ENCODE results near the gene SEMA4B.
"Not testable (repeated sequence)": the region's sequence is repeated elsewhere in the genome, so short reads cannot be mapped to it uniquely, and the experiment has no call there.

The SEMA4B gene, protein sequence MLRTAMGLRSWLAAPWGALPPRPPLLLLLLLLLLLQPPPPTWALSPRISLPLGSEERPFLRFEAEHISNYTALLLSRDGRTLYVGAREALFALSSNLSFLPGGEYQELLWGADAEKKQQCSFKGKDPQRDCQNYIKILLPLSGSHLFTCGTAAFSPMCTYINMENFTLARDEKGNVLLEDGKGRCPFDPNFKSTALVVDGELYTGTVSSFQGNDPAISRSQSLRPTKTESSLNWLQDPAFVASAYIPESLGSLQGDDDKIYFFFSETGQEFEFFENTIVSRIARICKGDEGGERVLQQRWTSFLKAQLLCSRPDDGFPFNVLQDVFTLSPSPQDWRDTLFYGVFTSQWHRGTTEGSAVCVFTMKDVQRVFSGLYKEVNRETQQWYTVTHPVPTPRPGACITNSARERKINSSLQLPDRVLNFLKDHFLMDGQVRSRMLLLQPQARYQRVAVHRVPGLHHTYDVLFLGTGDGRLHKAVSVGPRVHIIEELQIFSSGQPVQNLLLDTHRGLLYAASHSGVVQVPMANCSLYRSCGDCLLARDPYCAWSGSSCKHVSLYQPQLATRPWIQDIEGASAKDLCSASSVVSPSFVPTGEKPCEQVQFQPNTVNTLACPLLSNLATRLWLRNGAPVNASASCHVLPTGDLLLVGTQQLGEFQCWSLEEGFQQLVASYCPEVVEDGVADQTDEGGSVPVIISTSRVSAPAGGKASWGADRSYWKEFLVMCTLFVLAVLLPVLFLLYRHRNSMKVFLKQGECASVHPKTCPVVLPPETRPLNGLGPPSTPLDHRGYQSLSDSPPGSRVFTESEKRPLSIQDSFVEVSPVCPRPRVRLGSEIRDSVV

DNA sequence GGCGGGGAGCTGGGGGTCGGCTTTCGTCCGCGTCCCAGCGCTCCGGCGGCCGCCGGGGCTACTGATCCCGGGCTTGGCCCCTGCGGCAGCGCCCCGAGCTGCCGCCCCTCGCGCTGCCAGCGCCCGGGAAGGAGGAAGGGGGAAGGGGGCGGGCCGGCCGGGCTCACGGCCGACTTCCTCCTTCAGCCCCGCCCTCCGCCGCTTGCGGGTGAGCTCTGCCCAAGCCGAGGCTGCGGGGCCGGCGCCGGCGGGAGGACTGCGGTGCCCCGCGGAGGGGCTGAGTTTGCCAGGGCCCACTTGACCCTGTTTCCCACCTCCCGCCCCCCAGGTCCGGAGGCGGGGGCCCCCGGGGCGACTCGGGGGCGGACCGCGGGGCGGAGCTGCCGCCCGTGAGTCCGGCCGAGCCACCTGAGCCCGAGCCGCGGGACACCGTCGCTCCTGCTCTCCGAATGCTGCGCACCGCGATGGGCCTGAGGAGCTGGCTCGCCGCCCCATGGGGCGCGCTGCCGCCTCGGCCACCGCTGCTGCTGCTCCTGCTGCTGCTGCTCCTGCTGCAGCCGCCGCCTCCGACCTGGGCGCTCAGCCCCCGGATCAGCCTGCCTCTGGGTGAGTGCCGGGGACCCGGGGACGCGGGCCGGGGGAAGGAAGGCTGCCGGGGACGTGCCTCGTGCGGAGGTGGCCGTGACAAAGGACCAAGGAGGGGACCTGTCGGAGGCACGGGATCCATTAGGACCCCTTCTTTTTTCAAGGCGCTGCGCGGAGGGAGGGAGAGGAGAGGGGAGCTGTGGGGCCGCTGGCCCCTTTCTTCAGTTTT, at the start of gene SEMA4B:
SEMA4B (plus strand) TSS at position 201 of the 814 bp plus-strand sequence; CDS start at position 450, 249 bp downstream.
- peak; percentile 75 for DNase-seq

DNA sequence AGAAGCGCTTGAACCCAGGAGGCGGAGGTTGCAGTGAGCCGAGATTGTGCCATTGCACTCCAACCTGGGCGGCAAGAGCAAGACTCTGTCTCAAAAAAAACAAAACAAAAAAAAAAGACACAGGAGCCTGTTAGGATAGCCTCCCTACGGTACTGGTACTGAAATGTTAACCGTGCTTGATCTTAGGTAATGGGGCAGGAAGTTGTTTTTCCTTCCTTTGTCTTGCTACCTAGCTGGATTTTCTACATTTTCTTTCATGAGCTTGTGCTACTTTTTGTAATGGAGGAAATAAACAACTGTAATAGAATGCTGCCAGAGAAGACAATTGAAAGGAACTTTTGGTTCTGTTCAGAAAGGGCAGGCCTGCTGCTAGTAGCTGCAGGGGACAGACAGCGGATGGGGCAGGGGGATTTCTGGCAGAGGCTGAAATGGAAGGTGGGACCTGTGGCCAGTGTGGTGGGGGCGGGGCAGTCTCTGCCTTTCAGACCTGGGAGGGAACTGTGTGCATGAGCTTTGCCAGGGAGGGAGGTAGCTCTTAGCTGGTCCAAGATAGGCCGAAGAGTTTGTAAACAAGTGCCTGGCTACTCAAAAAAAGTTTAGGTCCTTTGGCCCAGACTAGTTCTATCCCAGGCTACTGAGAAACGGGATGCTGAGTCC, 49.0 kb upstream of the SEMA4B start:
- no peak for DNase-seq

DNA sequence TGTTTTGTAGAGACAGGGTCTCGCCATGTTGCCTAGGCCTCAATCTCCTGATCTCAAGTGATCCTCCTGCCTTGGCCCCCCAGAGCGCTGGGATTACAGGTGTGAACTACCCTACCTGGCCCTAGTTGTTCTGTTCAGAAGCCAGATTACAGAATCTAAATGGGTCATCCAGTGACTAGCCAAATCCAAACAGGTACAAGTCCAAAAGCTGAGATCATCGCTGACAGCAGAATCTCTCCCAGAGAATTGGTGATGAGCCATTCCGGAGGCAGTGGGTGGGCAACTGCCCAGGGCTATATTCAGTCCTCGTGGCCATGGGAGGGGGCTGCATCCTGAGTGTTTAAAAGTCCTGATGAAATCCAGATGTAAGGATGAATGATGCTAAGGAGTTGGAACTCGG, 47.5 kb upstream of the SEMA4B start:
- no peak for DNase-seq

DNA sequence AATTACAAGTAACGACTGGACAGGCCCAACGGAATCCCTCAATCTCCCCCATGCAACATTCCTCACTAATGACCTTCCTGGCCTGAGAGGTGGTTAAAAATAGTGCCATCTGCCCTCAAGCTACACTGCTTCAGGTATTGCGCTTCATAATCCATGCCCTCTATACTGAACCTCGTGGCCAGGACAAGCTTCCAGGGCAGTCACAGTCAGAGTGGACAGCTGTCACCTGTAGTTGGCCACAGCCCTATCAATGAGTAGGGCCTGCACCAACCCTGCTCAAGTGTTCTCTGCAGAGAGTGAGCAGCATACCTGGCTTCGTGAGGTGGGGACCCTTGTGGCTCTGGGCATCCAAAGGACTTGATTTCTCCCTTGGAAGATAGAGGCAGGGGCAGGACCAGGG, 46.9 kb upstream of the SEMA4B start:
- no peak for DNase-seq

DNA sequence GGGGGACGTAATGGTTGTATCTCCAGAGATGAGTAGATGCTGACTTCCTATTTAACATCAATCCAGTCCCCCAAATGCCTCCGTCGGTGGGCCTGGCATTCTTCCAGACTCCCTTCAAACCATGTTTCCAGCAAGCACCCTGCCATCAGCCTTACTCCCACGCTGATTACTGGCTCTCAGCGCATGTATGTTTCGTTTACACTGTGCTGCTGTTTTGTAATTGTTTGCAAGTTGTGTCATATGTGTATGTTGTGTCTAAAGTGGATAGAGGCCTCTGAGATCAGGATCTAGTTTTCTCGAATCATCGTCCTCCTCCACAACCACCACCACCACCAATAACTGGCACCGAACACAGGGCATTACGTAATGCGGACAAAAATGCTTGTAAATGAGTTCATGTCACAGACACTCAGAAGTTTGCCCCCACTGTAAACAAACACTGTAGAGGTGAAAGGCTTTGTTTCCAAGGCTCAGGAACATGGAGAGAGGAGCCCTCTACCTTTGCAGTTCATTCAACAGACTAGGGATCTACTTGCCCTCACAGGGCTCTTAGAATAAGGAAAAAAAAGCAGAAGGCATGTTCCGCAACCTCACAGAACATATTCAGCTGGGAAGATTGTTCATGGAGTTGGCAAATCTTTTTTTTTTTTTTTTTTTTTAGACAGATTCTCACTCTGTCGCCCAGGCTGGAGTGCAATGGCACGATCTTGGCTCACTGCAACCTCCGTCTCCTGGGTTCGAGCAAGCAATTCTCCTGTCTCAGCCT, 46.1 kb upstream of the SEMA4B start:
- DNase-seq = no peak

DNA sequence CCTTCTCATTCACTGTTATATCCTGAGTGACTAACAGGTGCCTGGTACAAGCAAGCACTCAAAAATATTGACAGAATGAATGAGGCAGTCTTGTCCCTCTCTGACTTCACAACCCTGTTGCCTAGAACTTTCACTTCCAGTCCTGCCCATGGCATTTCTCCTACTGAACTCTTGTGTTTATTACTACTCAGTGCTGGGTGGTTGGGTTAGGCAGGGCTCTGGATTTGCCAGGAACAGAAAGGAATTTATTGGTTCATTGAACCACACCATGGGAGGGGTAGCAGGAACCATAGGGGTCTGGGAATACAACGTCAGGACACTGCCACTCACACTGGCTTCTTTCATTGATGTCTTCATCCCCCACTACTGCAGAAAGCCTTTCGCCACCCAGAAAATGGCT, 41.9 kb upstream of the SEMA4B start:
- DNase-seq = no peak

DNA sequence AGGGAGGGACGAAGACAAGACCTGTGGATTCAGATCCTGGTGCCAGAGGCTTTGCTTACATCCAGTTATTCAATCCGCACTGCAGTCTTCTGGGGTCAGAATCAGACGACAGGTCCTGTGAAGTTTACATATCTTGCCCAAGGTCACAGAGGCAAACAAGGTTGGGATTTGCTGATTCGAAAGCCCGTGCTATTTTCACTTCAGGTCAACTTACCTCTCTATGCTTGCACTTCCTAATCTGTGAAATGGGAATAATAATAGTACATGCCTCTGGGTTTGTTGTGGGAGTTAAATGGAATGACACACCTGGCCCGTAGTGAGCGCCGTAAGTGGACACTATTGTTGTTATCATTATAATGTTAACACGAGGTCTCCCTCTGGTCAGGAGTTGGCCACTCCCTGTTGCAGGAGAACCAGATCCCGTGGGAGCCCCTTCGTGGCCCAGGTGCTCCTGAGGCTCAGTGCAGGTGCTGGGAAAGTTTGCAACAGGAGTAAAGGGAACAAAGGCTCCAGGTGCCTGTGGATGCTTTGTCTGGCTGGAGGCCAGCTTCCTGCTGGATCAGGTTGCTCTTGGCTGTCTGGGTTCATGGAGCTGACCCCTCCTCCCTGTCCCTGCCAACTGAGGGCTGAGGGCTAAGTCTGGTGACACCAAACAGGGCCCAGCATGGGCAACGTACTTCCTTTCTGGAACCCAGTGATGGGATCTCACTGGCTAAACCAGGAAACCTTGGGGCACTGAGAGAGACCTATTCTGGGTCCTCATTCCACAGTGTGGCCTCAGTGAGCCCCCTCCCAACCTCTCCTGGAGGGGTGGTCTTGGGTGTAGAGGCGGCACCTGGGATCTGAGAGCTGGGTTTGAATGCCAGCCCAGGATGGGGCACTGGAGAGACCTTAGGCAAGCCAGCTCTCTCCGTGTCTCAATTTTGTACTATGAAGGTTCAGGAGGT, 40.1 kb upstream of the SEMA4B start:
- DNase-seq = no peak

DNA sequence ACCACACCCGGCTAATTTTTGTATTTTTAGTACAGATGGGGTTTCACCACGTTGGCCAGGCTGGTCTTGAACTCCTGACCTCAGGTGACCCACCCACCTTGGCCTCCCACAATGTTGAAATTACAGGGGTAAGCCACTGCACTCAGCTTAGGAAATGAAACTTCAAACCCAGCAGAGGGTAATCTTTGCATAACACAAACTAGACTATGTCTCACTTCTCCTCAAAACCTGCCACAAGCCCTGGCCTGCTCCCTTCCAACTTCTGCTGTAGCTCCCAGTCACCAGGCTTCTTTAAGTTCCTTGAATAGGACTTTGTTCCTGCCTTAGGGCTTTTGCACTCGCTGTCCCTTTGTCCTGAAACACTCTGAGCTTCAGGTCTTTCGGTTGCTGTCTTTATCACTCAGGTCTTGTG, 39.2 kb upstream of the SEMA4B start:
- DNase-seq = no peak

DNA sequence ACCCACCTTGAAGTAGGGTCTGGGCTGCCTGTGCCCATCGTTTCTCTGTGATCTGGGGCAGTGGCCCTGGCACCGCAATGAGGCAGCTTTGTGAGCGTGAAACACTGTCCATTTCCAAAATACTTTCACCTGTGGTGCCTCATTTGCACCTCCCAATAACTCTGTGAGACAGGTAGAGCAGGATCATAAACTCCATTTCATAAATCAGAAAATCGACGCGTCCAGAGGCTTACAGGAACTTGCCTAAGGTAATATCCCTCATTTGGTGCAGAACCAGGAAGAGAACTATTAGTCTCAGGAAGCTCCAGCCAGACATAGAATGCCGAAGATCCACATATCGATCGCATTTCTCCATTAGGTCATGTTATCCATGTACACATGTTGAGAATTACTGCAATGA, 38.2 kb upstream of the SEMA4B start:
- no peak for DNase-seq

DNA sequence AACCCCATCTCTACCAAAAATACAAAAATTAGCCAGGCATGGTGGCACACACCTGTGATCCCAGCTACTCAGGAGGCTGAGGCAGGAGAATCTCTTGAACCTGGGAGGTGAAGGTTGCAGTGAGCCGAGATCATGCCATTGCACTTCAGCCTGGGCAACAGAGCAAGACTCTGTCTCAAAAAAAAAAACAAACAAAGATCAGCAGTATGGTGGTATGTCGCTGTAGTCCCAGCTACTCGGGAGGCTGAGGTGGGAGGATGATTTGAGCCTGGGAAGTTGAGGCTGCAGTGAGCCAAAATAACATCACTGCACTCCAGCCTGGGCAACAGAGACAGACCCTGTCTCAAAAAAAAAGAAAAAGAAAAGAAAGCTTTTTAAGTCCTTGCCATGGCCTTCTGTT, 36.9 kb upstream of the SEMA4B start:
- DNase-seq = not testable (repeated sequence)

DNA sequence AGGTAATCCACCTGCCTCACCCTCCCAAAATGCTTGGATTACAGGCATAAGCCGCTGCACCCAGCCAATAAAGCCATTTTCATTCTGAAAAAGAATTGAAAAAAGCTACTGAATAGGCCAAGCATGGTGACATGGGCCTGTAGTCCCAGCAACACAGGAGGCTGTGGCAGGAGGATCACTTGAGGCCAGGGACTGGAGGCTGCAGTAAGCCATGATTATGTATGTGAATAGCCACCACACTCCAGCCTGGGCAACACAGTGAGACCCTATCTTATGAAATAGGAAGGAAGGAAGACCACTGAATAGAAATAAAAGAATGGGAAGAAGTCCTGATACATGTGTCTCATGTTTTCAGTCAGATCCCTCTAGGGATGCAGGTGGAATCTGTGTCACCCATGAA, 36.0 kb upstream of the SEMA4B start:
- no peak for DNase-seq

DNA sequence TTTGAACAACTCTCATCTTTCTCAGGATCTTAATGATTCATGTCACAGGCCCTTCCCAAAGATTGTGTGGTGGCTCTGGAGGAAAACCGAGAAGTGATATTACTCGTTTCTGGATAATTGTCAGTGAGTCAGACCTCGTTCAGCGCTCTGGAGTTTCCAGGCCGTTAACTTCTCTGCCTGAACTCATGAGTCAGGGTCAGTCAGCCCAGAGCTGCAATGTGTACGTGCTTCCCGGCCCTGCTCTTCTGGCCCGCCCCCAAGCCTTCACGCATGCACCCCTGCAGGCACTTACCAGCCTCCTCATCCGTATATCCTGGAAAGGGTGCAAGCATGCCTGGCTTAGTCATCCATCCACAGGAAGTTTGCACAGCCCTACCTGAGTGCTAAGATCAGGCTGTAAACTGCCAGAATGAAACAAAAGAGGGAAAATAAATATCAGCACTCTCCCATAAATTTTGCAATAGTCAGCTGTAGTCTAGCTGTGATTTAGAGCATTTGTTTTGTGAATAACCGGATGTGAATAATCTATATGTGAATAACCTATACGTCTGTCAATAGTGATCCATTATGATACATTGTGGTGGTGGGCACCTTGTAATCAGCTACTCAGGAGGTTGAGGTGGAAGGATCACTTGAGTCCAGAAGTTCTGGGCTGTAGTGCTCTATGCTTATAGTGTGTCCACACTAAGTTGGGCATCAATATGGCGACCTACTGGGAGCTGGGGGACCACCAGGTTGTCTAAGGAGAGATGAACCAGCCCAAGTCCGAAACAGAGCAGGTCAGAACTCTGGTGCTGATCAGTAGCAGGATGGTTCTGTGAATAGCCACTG, 35.3 kb upstream of the SEMA4B start:
- DNase-seq = peak; percentile 34

DNA sequence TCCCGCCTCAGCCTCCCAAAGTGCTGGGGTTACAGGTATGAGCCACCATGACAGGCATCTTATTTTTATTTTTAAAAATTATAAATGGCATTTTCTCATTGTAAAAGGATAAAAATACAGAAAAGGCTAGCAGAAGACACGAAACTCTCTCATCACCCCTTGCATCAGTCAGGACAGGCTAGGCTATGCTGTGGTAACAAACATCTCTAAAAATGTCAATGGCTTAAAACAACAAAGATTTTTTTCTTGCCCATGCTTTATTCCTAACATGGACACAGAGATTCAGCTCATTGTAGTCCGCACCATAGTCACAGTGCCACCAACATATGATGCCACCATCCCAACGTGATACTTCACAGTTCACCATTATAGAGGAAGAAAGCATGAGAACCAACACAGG, 34.0 kb upstream of the SEMA4B start:
- DNase-seq = no peak

DNA sequence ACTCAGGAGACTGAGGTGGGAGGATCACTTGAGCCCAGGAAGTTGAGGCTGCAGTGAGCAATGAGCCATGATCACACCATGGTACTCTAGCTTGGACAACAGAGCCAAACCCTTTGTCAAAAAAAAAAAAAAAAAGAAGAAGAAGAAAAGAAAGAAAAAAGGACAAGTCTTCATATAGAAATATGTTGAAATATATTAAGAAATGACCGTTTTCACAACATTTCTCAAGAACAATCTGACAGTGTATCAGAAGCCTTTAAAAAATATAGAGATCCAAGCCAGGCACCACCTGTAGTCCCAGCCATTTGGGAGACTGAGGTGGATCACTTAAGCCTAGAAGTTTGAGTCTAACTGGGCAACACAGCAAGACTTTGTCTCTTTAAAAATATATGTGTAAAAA, 29.5 kb upstream of the SEMA4B start:
- no peak for DNase-seq

DNA sequence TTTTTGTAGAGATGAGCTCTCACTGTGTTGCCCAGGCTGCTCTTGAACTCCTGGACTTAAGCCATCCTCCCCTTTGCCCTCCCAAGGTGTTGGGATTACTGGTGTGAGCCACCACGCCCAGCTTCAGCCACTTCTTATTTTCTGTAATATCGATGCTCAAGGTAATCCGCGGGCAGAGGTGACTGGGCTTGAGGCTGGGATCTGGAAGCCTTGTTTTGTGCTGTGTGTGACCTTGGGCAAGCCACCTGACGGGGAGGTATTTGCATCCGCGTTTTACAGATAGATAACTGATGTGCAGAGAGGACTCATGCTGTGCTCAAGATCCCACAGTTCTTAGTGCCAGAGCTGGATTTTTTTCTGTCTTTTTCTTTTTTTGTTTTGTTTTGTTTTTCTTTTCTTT, 27.8 kb upstream of the SEMA4B start:
- no peak for DNase-seq

DNA sequence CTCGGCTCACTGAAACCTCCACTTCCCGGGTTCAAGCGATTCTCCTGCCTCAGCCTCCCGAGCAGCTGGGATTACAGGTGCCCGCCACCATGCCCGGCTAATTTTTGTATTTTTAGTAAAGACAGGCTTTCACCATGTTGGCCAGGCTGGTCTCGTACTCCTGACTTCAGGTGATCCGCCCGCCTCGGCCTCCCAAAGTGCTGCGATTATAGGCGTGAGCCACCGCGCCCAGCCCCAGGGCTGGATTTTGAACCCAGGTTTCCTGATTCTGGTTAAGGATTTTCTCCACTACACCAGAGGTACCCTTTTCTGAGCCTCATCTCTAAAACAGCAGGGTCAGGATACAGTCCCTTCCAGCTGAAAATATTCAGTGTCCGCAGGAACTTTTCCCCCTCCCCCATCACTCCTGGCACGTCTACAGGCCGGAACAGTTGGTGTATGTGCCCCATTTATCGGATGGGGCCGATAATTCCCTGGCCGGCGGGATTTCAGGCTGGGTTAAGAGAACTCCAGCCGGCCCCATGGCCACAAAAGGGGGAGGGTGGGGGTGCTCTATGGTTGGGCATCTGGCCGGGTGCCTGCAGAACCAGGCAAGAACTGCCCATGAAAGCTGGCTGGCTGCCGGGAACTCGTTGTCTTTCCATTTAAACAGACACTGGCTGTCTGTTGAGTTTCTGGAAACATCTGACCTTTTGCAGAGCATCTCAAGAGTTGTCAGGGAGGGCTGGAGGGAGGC, 26.8 kb upstream of the SEMA4B start:
- DNase-seq = no peak

DNA sequence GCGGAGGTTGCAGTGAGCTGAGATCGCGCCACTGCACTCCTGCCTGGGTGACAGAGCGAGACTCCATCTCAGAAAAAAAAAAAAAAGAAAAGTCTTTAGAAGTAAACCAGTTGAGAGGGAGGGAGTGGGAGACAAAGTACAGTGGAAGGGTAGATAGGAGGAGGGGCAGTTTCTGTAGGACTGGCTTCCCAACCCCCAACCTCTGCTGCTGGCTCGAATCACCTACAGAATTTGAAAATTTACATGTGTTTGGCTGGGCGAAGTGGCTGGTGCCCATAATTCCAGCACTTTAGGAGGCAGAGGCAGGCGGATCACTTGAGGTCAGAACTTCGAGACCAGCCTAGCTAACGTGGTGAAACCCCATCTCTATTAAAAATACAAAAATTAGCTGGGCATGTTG, 24.1 kb upstream of the SEMA4B start:
- no peak for DNase-seq

DNA sequence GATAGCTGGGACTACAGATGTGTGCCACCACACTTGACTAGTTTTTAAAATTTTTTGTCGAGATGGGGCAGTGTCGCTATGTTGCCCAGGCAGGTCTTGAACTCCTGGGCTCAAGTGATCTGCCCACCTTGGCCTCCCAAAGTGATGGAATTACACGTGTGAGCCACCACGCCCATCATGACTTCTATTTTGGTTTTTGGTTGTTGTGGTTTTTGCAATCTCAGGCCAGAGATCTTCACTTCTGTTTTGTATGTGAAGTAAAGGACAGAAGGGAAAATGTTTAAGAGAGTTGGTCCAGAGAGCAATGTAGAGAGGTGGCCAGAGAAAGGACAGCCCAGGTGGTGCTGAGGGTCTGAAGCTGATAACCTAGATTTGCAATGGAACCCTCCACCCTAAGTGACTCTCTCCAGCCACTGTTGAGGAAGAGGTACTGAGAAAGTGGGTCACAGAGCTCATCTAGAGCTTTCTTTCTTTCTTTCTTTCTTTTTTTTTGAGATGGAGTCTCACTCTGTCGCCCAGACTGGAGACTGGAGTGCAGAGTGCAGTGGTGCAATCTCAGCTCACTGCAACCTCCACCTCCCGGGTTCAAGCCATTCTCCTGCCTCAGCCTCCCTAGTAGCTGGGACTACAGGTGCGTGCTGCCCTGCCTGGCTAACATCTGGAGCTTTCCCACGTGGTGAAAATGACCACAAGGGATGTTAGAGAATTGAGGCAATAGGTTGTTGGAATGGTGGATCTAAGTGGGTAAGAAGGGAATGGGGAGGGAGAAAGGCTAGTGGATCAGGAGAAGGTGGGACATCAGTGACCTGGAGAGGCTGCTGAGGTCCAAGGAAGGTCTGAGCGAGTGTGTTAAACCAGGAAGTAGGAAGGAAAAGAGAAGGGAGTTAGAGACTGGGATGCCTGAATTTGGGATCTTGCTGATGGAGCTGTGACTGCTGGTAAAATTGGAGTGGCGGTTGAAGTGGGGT, 22.4 kb upstream of the SEMA4B start:
- DNase-seq = no peak

Measured in stimulated activated CD4-positive, alpha-beta T cell treated with anti-CD3 and anti-CD28 coated beads, Interleukin-4, amount 100 ng/mL, for 1 hour (primary cell).